ENCODE results near the gene HEBP2. TPM values are rescaled to one million over a fixed set of nuclear protein-coding genes. Genes with fewer than 3 reads are reported as not detected.

Gene HEBP2
- total RNA-seq, 1 donor from 2014 or later, result 20.0 TPM

GRCh38 chr6:138432063-138432356 is 28.0 kb downstream of the HEBP2 start:
- Mint-ChIP-seq H3K27ac (no peak overlapping the region), H3K4me1 (ENCODE audit: low read depth) (no peaks in the 10 kb centered on the region), H3K36me3 (ENCODE audit: low read depth) (no peaks in the 10 kb centered on the region), H3K4me3 (ENCODE audit: low read depth) (no peak overlapping the region), H3K27me3 (ENCODE audit: low read depth) (peaks cover 3% of the 10 kb centered on the region), H3K9me3 (no peaks in the 10 kb centered on the region)
- DNase-seq (ENCODE audit: low spot score), result no peak
- intact Hi-C loops (cut with micrococcal nuclease), result no loop called here

- H3K27ac Mint-ChIP-seq, result no peak overlapping the region
- peaks cover 3% of the 10 kb centered on the region for H3K27me3 Mint-ChIP-seq (ENCODE audit: low read depth)
- DNase-seq (ENCODE audit: low spot score), result no peak
- H3K4me1 Mint-ChIP-seq (ENCODE audit: low read depth), result no peaks in the 10 kb centered on the region
- intact Hi-C loops (cut with micrococcal nuclease), result no loop called here
- H3K36me3 Mint-ChIP-seq (ENCODE audit: low read depth), result no peaks in the 10 kb centered on the region
- no peak overlapping the region for H3K4me3 Mint-ChIP-seq (ENCODE audit: low read depth)
- H3K9me3 Mint-ChIP-seq, result no peaks in the 10 kb centered on the region
These were observed 30.1 kb downstream of the HEBP2 start for GRCh38 chr6:138434096-138434495.

GRCh38 chr6:138434925-138435324 is 30.9 kb downstream of the HEBP2 start:
- H3K4me3 Mint-ChIP-seq (ENCODE audit: low read depth), result no peak overlapping the region
- no peaks in the 10 kb centered on the region for H3K9me3 Mint-ChIP-seq
- intact Hi-C loops (cut with micrococcal nuclease), result no loop called here
- no peaks in the 10 kb centered on the region for H3K36me3 Mint-ChIP-seq (ENCODE audit: low read depth)
- peaks cover 4% of the 10 kb centered on the region for H3K27me3 Mint-ChIP-seq (ENCODE audit: low read depth)
- no peak for DNase-seq (ENCODE audit: low spot score)
- H3K27ac Mint-ChIP-seq, result no peak overlapping the region
- H3K4me1 Mint-ChIP-seq (ENCODE audit: low read depth), result no peaks in the 10 kb centered on the region

- peaks cover 9% of the 10 kb centered on the region for H3K27me3 Mint-ChIP-seq (ENCODE audit: low read depth)
- H3K27ac Mint-ChIP-seq, result no peak overlapping the region
- DNase-seq (ENCODE audit: low spot score), result no peak
- intact Hi-C loops (cut with micrococcal nuclease), result no loop called here
- no peaks in the 10 kb centered on the region for H3K4me1 Mint-ChIP-seq (ENCODE audit: low read depth)
- no peaks in the 10 kb centered on the region for H3K9me3 Mint-ChIP-seq
- H3K36me3 Mint-ChIP-seq (ENCODE audit: low read depth), result no peaks in the 10 kb centered on the region
- no peak overlapping the region for H3K4me3 Mint-ChIP-seq (ENCODE audit: low read depth)
These were observed 35.5 kb downstream of the HEBP2 start for GRCh38 chr6:138439546-138439945.

GRCh38 chr6:138440296-138440695 is 36.3 kb downstream of the HEBP2 start:
- Mint-ChIP-seq H3K4me1 (ENCODE audit: low read depth) (no peaks in the 10 kb centered on the region), H3K4me3 (ENCODE audit: low read depth) (no peak overlapping the region), H3K27ac (no peak overlapping the region), H3K27me3 (ENCODE audit: low read depth) (peaks cover 9% of the 10 kb centered on the region), H3K36me3 (ENCODE audit: low read depth) (no peaks in the 10 kb centered on the region), H3K9me3 (no peaks in the 10 kb centered on the region)
- intact Hi-C loops (cut with micrococcal nuclease), result no loop called here
- DNase-seq (ENCODE audit: low spot score), result no peak

- no peaks in the 10 kb centered on the region for H3K4me1 Mint-ChIP-seq (ENCODE audit: low read depth)
- no peak overlapping the region for H3K4me3 Mint-ChIP-seq (ENCODE audit: low read depth)
- intact Hi-C loops (cut with micrococcal nuclease), result no loop called here
- H3K9me3 Mint-ChIP-seq, result no peaks in the 10 kb centered on the region
- H3K36me3 Mint-ChIP-seq (ENCODE audit: low read depth), result no peaks in the 10 kb centered on the region
- peaks cover 9% of the 10 kb centered on the region for H3K27me3 Mint-ChIP-seq (ENCODE audit: low read depth)
- H3K27ac Mint-ChIP-seq, result no peak overlapping the region
- no peak for DNase-seq (ENCODE audit: low spot score)
These were observed 36.8 kb downstream of the HEBP2 start for GRCh38 chr6:138440758-138441357.

- no peak for DNase-seq (ENCODE audit: low spot score)
- Mint-ChIP-seq H3K9me3 (no peaks in the 10 kb centered on the region), H3K27me3 (ENCODE audit: low read depth) (peaks cover 13% of the 10 kb centered on the region), H3K27ac (no peak overlapping the region), H3K4me3 (ENCODE audit: low read depth) (no peak overlapping the region), H3K4me1 (ENCODE audit: low read depth) (no peaks in the 10 kb centered on the region), H3K36me3 (ENCODE audit: low read depth) (no peaks in the 10 kb centered on the region)
- intact Hi-C loops (cut with micrococcal nuclease), result no loop called here
These were observed 37.9 kb downstream of the HEBP2 start for GRCh38 chr6:138441965-138442364.

- Mint-ChIP-seq H3K9me3 (no peaks in the 10 kb centered on the region), H3K4me3 (ENCODE audit: low read depth) (no peak overlapping the region), H3K36me3 (ENCODE audit: low read depth) (no peaks in the 10 kb centered on the region), H3K27ac (no peak overlapping the region), H3K4me1 (ENCODE audit: low read depth) (no peaks in the 10 kb centered on the region), H3K27me3 (ENCODE audit: low read depth) (peaks cover 13% of the 10 kb centered on the region)
- DNase-seq (ENCODE audit: low spot score), result no peak
- intact Hi-C loops (cut with micrococcal nuclease), result no loop called here
These were observed 38.6 kb downstream of the HEBP2 start for GRCh38 chr6:138442663-138443062.

- no peak overlapping the region for H3K27ac Mint-ChIP-seq
- peaks cover 13% of the 10 kb centered on the region for H3K27me3 Mint-ChIP-seq (ENCODE audit: low read depth)
- H3K9me3 Mint-ChIP-seq, result no peaks in the 10 kb centered on the region
- H3K36me3 Mint-ChIP-seq (ENCODE audit: low read depth), result no peaks in the 10 kb centered on the region
- DNase-seq (ENCODE audit: low spot score), result no peak
- H3K4me3 Mint-ChIP-seq (ENCODE audit: low read depth), result no peak overlapping the region
- H3K4me1 Mint-ChIP-seq (ENCODE audit: low read depth), result no peaks in the 10 kb centered on the region
- intact Hi-C loops (cut with micrococcal nuclease), result no loop called here
These were observed 40.0 kb downstream of the HEBP2 start for GRCh38 chr6:138443979-138444378.

- no peak overlapping the region for H3K4me3 Mint-ChIP-seq (ENCODE audit: low read depth)
- H3K27me3 Mint-ChIP-seq (ENCODE audit: low read depth), result peaks cover 5% of the 10 kb centered on the region
- no peak for DNase-seq (ENCODE audit: low spot score)
- H3K4me1 Mint-ChIP-seq (ENCODE audit: low read depth), result no peaks in the 10 kb centered on the region
- no peaks in the 10 kb centered on the region for H3K36me3 Mint-ChIP-seq (ENCODE audit: low read depth)
- no peaks in the 10 kb centered on the region for H3K9me3 Mint-ChIP-seq
- intact Hi-C loops (cut with micrococcal nuclease), result no loop called here
- no peak overlapping the region for H3K27ac Mint-ChIP-seq
These were observed 42.8 kb downstream of the HEBP2 start for GRCh38 chr6:138446821-138447220.

- H3K4me3 Mint-ChIP-seq (ENCODE audit: low read depth), result no peak overlapping the region
- peaks cover 8% of the 10 kb centered on the region for H3K4me1 Mint-ChIP-seq (ENCODE audit: low read depth)
- no peaks in the 10 kb centered on the region for H3K9me3 Mint-ChIP-seq
- intact Hi-C loops (cut with micrococcal nuclease), result no loop called here
- H3K27ac Mint-ChIP-seq, result no peak overlapping the region
- H3K36me3 Mint-ChIP-seq (ENCODE audit: low read depth), result no peaks in the 10 kb centered on the region
- DNase-seq (ENCODE audit: low spot score), result no peak
- peaks cover 4% of the 10 kb centered on the region for H3K27me3 Mint-ChIP-seq (ENCODE audit: low read depth)
These were observed 46.4 kb downstream of the HEBP2 start for GRCh38 chr6:138450445-138450844.

- no peak overlapping the region for H3K27ac Mint-ChIP-seq
- no peaks in the 10 kb centered on the region for H3K36me3 Mint-ChIP-seq (ENCODE audit: low read depth)
- no peak for DNase-seq (ENCODE audit: low spot score)
- intact Hi-C loops (cut with micrococcal nuclease), result no loop called here
- no peak overlapping the region for H3K4me3 Mint-ChIP-seq (ENCODE audit: low read depth)
- H3K27me3 Mint-ChIP-seq (ENCODE audit: low read depth), result peaks cover 4% of the 10 kb centered on the region
- no peaks in the 10 kb centered on the region for H3K9me3 Mint-ChIP-seq
- peaks cover 14% of the 10 kb centered on the region for H3K4me1 Mint-ChIP-seq (ENCODE audit: low read depth)
These were observed 47.0 kb downstream of the HEBP2 start for GRCh38 chr6:138451043-138451442.

- no peaks in the 10 kb centered on the region for H3K9me3 Mint-ChIP-seq
- H3K4me1 Mint-ChIP-seq (ENCODE audit: low read depth), result peaks cover 25% of the 10 kb centered on the region
- intact Hi-C loops (cut with micrococcal nuclease), result loop anchor here (1.0 kb wide), 1 partner anchor 44 kb away; no protein-coding TSS in a partner anchor
- no peaks in the 10 kb centered on the region for H3K27me3 Mint-ChIP-seq (ENCODE audit: low read depth)
- DNase-seq (ENCODE audit: low spot score), result peak; percentile 61
- H3K36me3 Mint-ChIP-seq (ENCODE audit: low read depth), result no peaks in the 10 kb centered on the region
- peak overlapping the region; percentile 31 for H3K4me3 Mint-ChIP-seq (ENCODE audit: low read depth)
- H3K27ac Mint-ChIP-seq, result peak overlapping the region; percentile 83
These were observed 51.1 kb downstream of the HEBP2 start for GRCh38 chr6:138454981-138455706.

Data from activated T-helper 2 cell treated with anti-CD3 and anti-CD28 coated beads, Interferon-gamma antibody, Interleukin-2, Interleukin-4, amounts not matched to agents 10 μg/mL and 5 μg/mL and 100 μg/mL, durations not matched to agents 14 hours and 24 hours and 36 hours (primary cell).